B cell (primary cell): ENCODE measurements around the gene BCL2L13.

Source experiments
- CTCF ChIP-seq: fragments of 200-600 bp; IDR thresholded peaks from one replicate; pipeline ENCODE4 v1.8.0; 2022; ENCODE audit warnings: antibody characterized with exemption, mild to moderate bottlenecking
- EZH2 ChIP-seq: IDR thresholded peaks from 2 replicates; pipeline ENCODE4 v1.6.1; 2012; ENCODE audit warnings: borderline replicate concordance, low read depth, mild to moderate bottlenecking, moderate library complexity, low read length; ENCODE audit not compliant: insufficient read depth, poor library complexity, severe bottlenecking

- TF ChIP-seq CTCF (no peak), EZH2 (no peak)
Measured at GRCh38 chr22:17772958-17773605, 134.5 kb downstream of the BCL2L13 start.
